PFSK-1 (cell line): ENCODE measurements around the gene PIM3.

ENCODE experiments used
- FOXP2 ChIP-seq: optimal IDR thresholded peaks from 2 replicates; pipeline ENCODE3; 2011; ENCODE audit warnings: borderline replicate concordance, control low read depth, inconsistent platforms; ENCODE audit not compliant: insufficient read depth; ENCODE audit errors: extremely low read length, extremely low read depth
- POLR2AphosphoS5 ChIP-seq: IDR thresholded peaks from 2 replicates; pipeline ENCODE4 v1.6.1; 2012; ENCODE audit warnings: low read depth, mild to moderate bottlenecking, control low read depth, low read length, moderate library complexity
- SIN3A ChIP-seq: IDR thresholded peaks from 2 replicates; pipeline ENCODE4 v1.6.1; 2012; ENCODE audit warnings: mild to moderate bottlenecking, low read length, moderate library complexity, borderline replicate concordance; ENCODE audit not compliant: insufficient read depth
- TAF1 ChIP-seq: IDR thresholded peaks from 2 replicates; pipeline ENCODE4 v1.6.1; 2012; ENCODE audit warnings: low read length, control low read depth, borderline replicate concordance; ENCODE audit not compliant: insufficient read depth
- TF ChIP-seq, protein P1 (sequence below), 2 experiments: IDR thresholded peaks; 2 replicates each; pipeline versions ENCODE4 v1.6.1 to v1.8.0; 2011 to 2012; ENCODE audit warnings: low read depth in 2 of 2, low read length in 2 of 2, control low read depth in 1 of 2, inconsistent platforms in 1 of 2, mild to moderate bottlenecking in 1 of 2, moderate library complexity in 1 of 2; ENCODE audit not compliant: insufficient read depth in 1 of 2

Gene PIM3

DNA sequence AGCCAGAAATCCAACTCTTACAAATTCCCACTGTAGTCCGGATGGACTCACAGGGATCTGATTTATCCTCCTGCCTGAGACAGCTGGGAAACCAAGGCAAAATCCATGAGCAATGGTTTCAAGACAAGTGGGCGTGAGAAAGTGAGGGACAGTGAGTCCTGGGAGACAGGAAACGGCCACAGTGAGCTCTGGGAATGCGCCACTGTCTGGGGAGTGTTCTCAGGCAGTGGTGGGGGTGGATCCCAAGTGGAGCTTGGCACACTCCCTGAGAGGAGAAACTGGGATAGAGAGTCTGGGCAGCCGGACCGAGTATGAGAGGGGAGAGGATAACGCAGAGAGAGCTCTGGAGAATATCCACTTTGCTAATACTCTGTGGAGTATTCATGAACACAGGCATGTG is 42.2 kb downstream of the PIM3 start:
- TF ChIP-seq TAF1 (no peak), SIN3A (no peak), POLR2AphosphoS5 (no peak), FOXP2 (no peak)
- TF ChIP-seq, protein P1, sequence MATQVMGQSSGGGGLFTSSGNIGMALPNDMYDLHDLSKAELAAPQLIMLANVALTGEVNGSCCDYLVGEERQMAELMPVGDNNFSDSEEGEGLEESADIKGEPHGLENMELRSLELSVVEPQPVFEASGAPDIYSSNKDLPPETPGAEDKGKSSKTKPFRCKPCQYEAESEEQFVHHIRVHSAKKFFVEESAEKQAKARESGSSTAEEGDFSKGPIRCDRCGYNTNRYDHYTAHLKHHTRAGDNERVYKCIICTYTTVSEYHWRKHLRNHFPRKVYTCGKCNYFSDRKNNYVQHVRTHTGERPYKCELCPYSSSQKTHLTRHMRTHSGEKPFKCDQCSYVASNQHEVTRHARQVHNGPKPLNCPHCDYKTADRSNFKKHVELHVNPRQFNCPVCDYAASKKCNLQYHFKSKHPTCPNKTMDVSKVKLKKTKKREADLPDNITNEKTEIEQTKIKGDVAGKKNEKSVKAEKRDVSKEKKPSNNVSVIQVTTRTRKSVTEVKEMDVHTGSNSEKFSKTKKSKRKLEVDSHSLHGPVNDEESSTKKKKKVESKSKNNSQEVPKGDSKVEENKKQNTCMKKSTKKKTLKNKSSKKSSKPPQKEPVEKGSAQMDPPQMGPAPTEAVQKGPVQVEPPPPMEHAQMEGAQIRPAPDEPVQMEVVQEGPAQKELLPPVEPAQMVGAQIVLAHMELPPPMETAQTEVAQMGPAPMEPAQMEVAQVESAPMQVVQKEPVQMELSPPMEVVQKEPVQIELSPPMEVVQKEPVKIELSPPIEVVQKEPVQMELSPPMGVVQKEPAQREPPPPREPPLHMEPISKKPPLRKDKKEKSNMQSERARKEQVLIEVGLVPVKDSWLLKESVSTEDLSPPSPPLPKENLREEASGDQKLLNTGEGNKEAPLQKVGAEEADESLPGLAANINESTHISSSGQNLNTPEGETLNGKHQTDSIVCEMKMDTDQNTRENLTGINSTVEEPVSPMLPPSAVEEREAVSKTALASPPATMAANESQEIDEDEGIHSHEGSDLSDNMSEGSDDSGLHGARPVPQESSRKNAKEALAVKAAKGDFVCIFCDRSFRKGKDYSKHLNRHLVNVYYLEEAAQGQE (IDR thresholded peaks at IDR 0.05; ENCODE audit: insufficient read depth in 1 of 2, low read depth in 2 of 2, low read length in 2 of 2), result no peak

DNA sequence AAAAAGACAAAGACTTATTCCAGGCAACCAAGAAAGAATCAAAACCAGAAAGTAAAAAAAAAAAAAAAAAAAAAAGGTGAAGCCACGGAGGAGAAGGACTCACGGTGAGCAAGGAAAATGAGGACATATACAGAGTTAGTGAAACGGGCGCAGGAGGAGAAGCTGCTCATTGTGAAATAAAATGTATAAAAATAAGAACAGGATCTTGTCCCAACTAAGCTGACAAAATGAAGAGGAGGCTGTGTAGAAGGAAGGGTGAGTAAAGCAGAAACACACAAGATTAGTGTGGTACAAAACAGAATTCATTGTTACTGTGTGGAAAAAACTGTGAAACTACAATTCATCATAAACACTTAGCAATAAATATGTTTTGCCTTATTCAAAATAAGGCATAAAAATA is 44.3 kb downstream of the PIM3 start:
- TF ChIP-seq TAF1 (no peak), SIN3A (no peak), FOXP2 (no peak), POLR2AphosphoS5 (no peak)
- TF ChIP-seq, protein P1 (IDR thresholded peaks at IDR 0.05; ENCODE audit: insufficient read depth in 1 of 2, low read depth in 2 of 2, low read length in 2 of 2), result no peak

DNA sequence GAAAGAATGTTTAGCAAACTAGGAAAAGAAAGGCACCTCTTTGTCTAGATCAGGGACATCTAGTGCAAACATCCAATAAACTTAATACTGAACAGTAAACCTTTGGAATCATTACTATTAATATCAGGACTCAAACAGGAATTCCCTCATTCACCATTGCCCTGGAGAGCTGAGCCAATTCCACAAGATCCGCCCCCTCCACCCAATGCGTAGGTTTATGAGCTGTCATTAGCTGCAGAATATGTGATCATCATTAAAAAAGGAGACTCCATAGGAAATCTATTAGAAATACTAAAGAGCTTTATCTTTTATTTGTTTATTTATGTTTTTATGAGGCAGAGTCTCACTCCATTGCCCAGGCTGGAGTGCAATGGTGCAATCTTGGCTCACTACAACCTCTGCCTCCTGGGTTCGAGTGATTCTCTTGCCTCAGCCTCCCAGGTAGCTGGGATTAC is 46.5 kb downstream of the PIM3 start:
- no peak for TF ChIP-seq TAF1
- TF ChIP-seq POLR2AphosphoS5, result no peak
- TF ChIP-seq, protein P1 (IDR thresholded peaks at IDR 0.05; ENCODE audit: insufficient read depth in 1 of 2, low read depth in 2 of 2, low read length in 2 of 2), result no peak
- no peak for TF ChIP-seq FOXP2
- no peak for TF ChIP-seq SIN3A

DNA sequence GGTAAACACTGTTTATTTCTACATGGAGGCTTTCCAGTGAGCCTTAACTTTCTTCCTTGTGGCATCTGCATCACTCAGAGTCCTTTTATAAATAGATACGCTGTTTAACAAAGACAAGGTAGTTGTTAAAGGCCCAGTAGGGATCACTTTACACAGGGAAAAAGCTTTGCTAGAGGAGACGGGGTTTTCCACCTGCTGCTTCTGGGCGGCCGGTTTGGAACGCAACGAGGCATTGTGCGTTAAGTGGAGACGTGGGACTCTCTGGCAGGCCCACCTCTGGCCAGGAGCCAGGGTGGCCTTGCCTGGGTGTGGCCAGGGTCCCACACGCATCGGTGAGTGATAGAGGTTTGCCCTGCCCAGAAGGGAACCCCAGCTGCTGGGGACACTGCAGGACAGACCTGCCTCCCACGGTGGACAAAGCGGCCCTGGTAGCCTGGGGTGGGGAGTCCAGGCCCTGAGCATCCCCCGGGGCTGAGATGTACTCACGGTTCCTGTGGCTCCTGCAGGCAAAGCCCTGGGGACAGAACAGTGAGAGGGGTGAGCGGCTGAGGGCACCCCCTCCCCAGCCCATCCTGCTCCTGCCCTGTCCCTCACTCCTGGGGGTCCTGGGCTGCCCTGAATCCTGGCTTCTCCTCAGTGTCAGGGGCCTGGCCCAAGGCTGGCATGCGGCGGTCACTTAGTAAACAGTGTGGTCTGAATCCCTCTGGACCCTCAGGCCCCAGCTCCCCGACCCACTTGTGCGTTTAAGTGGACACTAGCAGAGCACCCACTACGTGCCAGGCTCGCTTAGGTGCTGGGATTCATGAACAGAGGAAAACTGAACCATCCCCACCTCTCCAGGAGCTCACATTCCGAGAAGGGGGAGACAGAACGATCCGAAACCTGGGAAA is 47.8 kb downstream of the PIM3 start:
- TF ChIP-seq TAF1 (no peak), FOXP2 (no peak), POLR2AphosphoS5 (no peak), SIN3A (no peak)
- TF ChIP-seq, protein P1 (IDR thresholded peaks at IDR 0.05; ENCODE audit: insufficient read depth in 1 of 2, low read depth in 2 of 2, low read length in 2 of 2), result no peak
